Neuronal stem cell (in vitro differentiated cells): ENCODE data around the gene ABLIM3.

ENCODE experiments used
- DNase-seq: peaks from one replicate; pipeline ENCODE4 v3.0.0-alpha.2; 2013; ENCODE audit warnings: low spot score
- H2AFZ ChIP-seq: one replicate; pipeline ENCODE4 v1.6.1; 2013; ENCODE audit warnings: mild to moderate bottlenecking, low read length, inconsistent platforms
- H2AK5ac ChIP-seq: 2 replicates; pipeline ENCODE4 v1.6.1; 2013; ENCODE audit warnings: low read depth, mild to moderate bottlenecking, inconsistent platforms, low read length, moderate library complexity, mixed read lengths
- H2BK120ac ChIP-seq: 2 replicates; pipeline ENCODE4 v1.6.1; 2013; ENCODE audit warnings: low read depth, mild to moderate bottlenecking, inconsistent platforms, low read length, moderate library complexity, mixed read lengths
- H2BK12ac ChIP-seq: one replicate; pipeline ENCODE4 v1.6.1; 2013; ENCODE audit warnings: low read length, inconsistent platforms
- H2BK15ac ChIP-seq: 2 replicates; pipeline ENCODE4 v1.6.1; 2013; ENCODE audit warnings: mild to moderate bottlenecking, low read length, inconsistent platforms, mixed read lengths
- H2BK5ac ChIP-seq: one replicate; pipeline ENCODE4 v1.6.1; 2013; ENCODE audit warnings: inconsistent platforms, mild to moderate bottlenecking, low read length, moderate library complexity
- H3K14ac ChIP-seq: one replicate; pipeline ENCODE4 v1.6.1; 2013; ENCODE audit warnings: low read length, inconsistent platforms
- H3K18ac ChIP-seq: 2 replicates; pipeline ENCODE4 v1.6.1; 2013; ENCODE audit warnings: low read length, inconsistent platforms
- H3K23ac ChIP-seq: 2 replicates; pipeline ENCODE4 v1.6.1; 2013; ENCODE audit warnings: low read depth, mild to moderate bottlenecking, mixed read lengths, low read length, inconsistent platforms; ENCODE audit not compliant: poor library complexity
- H3K27ac ChIP-seq: replicated peaks from 3 replicates; pipeline ENCODE4 v1.5.1; 2013; ENCODE audit warnings: low read length, inconsistent platforms
- H3K27me3 ChIP-seq, 3 experiments: 2 replicates each; pipeline ENCODE4 v1.6.1; 2013; ENCODE audit warnings: low read length in 3 of 3, mild to moderate bottlenecking in 2 of 3, inconsistent platforms in 1 of 3, low read depth in 1 of 3, mixed read lengths in 1 of 3, moderate library complexity in 1 of 3; ENCODE audit not compliant: control insufficient read depth in 3 of 3, insufficient read depth in 3 of 3
- H3K36me3 ChIP-seq, 2 donors: replicated peaks in 1 of 2; 2 replicates each; pipeline ENCODE4 v1.6.1; 2013; ENCODE audit warnings: low read length in 2 of 2; ENCODE audit not compliant: control insufficient read depth in 2 of 2, insufficient read depth in 2 of 2
- H3K4ac ChIP-seq: 2 replicates; pipeline ENCODE4 v1.6.1; 2013; ENCODE audit warnings: inconsistent platforms, mild to moderate bottlenecking, low read length, moderate library complexity
- H3K4me1 ChIP-seq, 2 donors: 1 replicate in 1 of 2; 2 replicates in 1 of 2; pipeline ENCODE4 v1.6.1; 2013; ENCODE audit warnings: low read length in 2 of 2, low read depth in 1 of 2; ENCODE audit not compliant: control insufficient read depth in 2 of 2, insufficient read depth in 1 of 2
- H3K4me2 ChIP-seq: one replicate; pipeline ENCODE4 v1.6.1; 2013; ENCODE audit warnings: mild to moderate bottlenecking, low read length, inconsistent platforms; ENCODE audit not compliant: insufficient read depth, poor library complexity, severe bottlenecking
- H3K4me3 ChIP-seq, 2 donors: 2 replicates each; pipeline ENCODE4 v1.5.1; 2013; ENCODE audit warnings: low read length in 2 of 2, mild to moderate bottlenecking in 2 of 2, inconsistent platforms in 1 of 2, moderate library complexity in 1 of 2
- H3K79me1 ChIP-seq: one replicate; pipeline ENCODE4 v1.6.1; 2013; ENCODE audit warnings: low read depth, mild to moderate bottlenecking, inconsistent platforms, low read length, moderate library complexity
- H3K9ac ChIP-seq: one replicate; pipeline ENCODE4 v1.6.1; 2013; ENCODE audit warnings: mild to moderate bottlenecking, low read depth, low read length, inconsistent platforms; ENCODE audit not compliant: poor library complexity
- H3K9me3 ChIP-seq, 2 donors: replicated peaks in 1 of 2; 2 replicates each; pipeline versions ENCODE3 to v1.6.1; 2013; ENCODE audit warnings: low read length in 2 of 2, mild to moderate bottlenecking in 2 of 2, inconsistent platforms in 1 of 2, low read depth in 1 of 2, mixed read lengths in 1 of 2, moderate library complexity in 1 of 2; ENCODE audit not compliant: control insufficient read depth in 2 of 2, insufficient read depth in 1 of 2
- H4K8ac ChIP-seq: one replicate; pipeline ENCODE4 v1.6.1; 2013; ENCODE audit warnings: low read depth, mild to moderate bottlenecking, inconsistent platforms, low read length, moderate library complexity
- H4K91ac ChIP-seq: one replicate; pipeline ENCODE4 v1.6.1; 2013; ENCODE audit warnings: low read length, low read depth, mild to moderate bottlenecking, inconsistent platforms; ENCODE audit not compliant: poor library complexity
- WGBS, 2 donors: extraction: QIAGEN DNeasy Blood & Tissue Kit; methylation state at CpG; one replicate each; pipeline ENCODE4 v1.1.7; 2013; ENCODE audit warnings: missing lambda C conversion rate in 2 of 2, mixed read lengths in 1 of 2; ENCODE audit not compliant: insufficient read length in 2 of 2, insufficient replicate concordance in 1 of 2; ENCODE audit errors: extremely low coverage in 2 of 2; 5-methylcytosine and 5-hydroxymethylcytosine counted together

Gene ABLIM3

DNA sequence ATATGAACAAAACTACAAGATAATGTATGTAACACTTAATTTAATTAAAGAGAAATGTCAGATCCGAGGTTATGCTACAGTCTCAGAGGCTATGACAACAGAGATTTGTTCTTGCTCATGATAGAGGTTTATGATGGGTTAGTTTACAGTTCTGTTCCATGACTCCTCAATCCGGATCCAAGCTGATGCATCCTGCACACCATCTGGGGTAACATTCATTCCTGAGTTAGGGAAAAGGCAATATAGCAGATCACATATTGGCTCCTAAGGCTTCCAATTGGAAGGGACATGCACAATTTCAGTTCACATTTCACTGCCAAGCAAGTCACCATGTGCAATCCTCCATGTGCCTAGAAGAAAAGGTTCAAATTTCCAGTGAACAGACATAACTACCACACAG is 40.4 kb downstream of the ABLIM3 start:
- Histone ChIP-seq H2BK12ac (no peak overlapping the region), H2AK5ac (no peak overlapping the region), H3K14ac (no peak overlapping the region), H2BK120ac (no peak overlapping the region), H4K8ac (no peak overlapping the region), H3K18ac (no peak overlapping the region), H3K4me3 (no peak overlapping the region), H2BK5ac (no peak overlapping the region), H4K91ac (no peak overlapping the region), H3K4me1 (no peaks in the 10 kb centered on the region), H2AFZ (no peak overlapping the region), H3K36me3 (no peaks in the 10 kb centered on the region), H3K4me2 (no peak overlapping the region), H3K23ac (no peak overlapping the region), H3K4ac (no peak overlapping the region), H3K9me3 (no peaks in the 10 kb centered on the region), H3K27ac (no peak overlapping the region), H3K27me3 (no peaks in the 10 kb centered on the region), H2BK15ac (no peak overlapping the region), H3K9ac (no peak overlapping the region), H3K79me1 (no peaks in the 10 kb centered on the region)
- no peak for DNase-seq
- WGBS, 2 donors = no CpG with 5 or more reads among the region's 2 CpGs

DNA sequence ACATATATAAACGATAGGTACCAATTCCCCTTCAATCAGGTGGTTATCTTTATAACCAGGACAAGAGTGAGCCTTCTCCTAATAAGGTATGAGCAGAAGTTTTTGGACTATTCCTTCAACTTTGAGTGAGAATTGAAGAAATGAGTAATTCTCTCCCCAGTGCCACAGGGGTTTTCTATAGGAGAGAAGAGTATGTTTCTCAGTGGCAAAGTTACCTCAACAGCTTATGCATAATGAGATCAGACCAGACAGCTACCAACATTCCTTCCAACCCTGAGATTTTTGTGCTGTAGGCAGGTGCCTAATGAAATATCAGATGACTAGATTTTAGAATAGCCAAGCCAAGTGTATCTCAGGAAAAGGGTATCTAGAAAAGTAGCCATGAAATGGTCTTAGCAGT is 40.9 kb downstream of the ABLIM3 start:
- Histone ChIP-seq H3K4ac (no peak overlapping the region), H3K14ac (no peak overlapping the region), H3K9me3 (no peaks in the 10 kb centered on the region), H2BK15ac (no peak overlapping the region), H3K27ac (no peak overlapping the region), H3K79me1 (no peaks in the 10 kb centered on the region), H2BK12ac (no peak overlapping the region), H4K8ac (no peak overlapping the region), H2AK5ac (no peak overlapping the region), H3K27me3 (no peaks in the 10 kb centered on the region), H3K9ac (no peak overlapping the region), H2AFZ (no peak overlapping the region), H3K4me1 (no peaks in the 10 kb centered on the region), H3K4me2 (no peak overlapping the region), H3K36me3 (no peaks in the 10 kb centered on the region), H3K18ac (no peak overlapping the region), H2BK5ac (no peak overlapping the region), H4K91ac (no peak overlapping the region), H3K4me3 (no peak overlapping the region), H2BK120ac (no peak overlapping the region), H3K23ac (no peak overlapping the region)
- no peak for DNase-seq
- no CpG with 5 or more reads among the region's 1 CpG for WGBS, 2 donors

DNA sequence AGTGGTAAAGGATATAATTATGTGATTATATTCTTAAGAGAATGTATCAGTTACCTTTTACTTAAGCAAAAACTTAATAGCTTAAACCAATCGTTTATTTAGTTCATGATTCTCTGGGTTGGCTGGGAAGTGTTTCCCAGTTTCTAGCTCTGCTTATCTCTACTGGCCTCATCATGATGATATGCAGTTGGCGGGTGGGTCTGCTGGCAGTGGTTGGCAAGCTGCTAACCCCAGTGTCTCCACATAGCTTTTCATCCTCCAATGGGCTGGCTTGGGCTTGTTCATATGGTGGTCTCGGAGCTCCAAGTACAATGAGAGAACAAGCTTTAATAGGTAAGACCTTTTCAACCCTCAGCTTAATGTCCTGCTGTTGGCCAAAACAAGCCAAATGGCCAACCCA is 43.8 kb downstream of the ABLIM3 start:
- no CpG with 5 or more reads among the region's 3 CpGs for WGBS, 2 donors
- Histone ChIP-seq H3K23ac (no peak overlapping the region), H3K4me2 (no peak overlapping the region), H2BK120ac (no peak overlapping the region), H3K36me3 (no peaks in the 10 kb centered on the region), H3K14ac (no peak overlapping the region), H4K91ac (no peak overlapping the region), H2BK5ac (no peak overlapping the region), H3K4me3 (no peak overlapping the region), H3K27ac (no peak overlapping the region), H4K8ac (no peak overlapping the region), H2BK12ac (no peak overlapping the region), H3K27me3 (no peaks in the 10 kb centered on the region), H3K9ac (no peak overlapping the region), H2BK15ac (no peak overlapping the region), H3K18ac (no peak overlapping the region), H3K4me1 (no peaks in the 10 kb centered on the region), H3K4ac (no peak overlapping the region), H2AK5ac (no peak overlapping the region), H3K79me1 (no peaks in the 10 kb centered on the region), H2AFZ (no peak overlapping the region), H3K9me3 (no peaks in the 10 kb centered on the region)
- no peak for DNase-seq

DNA sequence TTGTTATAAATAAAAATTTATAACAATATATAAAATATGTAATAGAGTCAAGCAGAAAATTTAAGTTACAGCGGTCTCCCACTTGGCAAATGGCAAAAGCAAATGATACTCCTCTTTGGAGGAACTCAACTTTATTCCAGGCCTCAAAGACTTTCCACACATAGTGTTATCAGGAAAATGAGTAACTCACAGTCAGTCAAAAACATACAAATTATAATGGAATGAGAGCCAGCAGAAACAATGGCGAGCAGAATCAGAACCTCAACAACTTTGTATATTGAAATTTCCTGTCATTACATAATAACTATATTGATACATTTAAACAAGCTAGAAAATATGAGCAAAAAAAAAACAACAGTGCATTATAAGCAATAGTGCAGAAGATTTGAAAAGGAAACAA is 45.2 kb downstream of the ABLIM3 start:
- Histone ChIP-seq H2BK15ac (no peak overlapping the region), H3K4me2 (no peak overlapping the region), H2AFZ (no peak overlapping the region), H2AK5ac (no peak overlapping the region), H3K27me3 (no peaks in the 10 kb centered on the region), H3K9ac (no peak overlapping the region), H4K8ac (no peak overlapping the region), H3K4ac (no peak overlapping the region), H3K23ac (no peak overlapping the region), H3K4me1 (no peaks in the 10 kb centered on the region), H3K79me1 (no peaks in the 10 kb centered on the region), H3K14ac (no peak overlapping the region), H3K27ac (no peak overlapping the region), H3K18ac (no peak overlapping the region), H3K9me3 (no peaks in the 10 kb centered on the region), H2BK120ac (no peak overlapping the region), H4K91ac (no peak overlapping the region), H2BK12ac (no peak overlapping the region), H2BK5ac (no peak overlapping the region), H3K36me3 (no peaks in the 10 kb centered on the region), H3K4me3 (no peak overlapping the region)
- WGBS, 2 donors = no CpG with 5 or more reads among the region's 2 CpGs
- DNase-seq = no peak
